Upper lobe of right lung (tissue), 1 donor: ENCODE data around the gene NKAPD1. TPM values are rescaled to one million over a fixed set of nuclear protein-coding genes. Genes with fewer than 3 reads are reported as not detected.

ENCODE experiments used
- ATAC-seq: fragments of 200-7000 bp; cut with Tn5 transposase; one replicate; pipeline ENCODE4 v1.9.1; 2020; ENCODE audit warnings: mild to moderate bottlenecking, moderate library complexity
- DNase-seq: peaks from one replicate; pipeline ENCODE4 v3.0.0-alpha.2; 2020
- H3K27ac ChIP-seq: fragments of 200-600 bp; one replicate; pipeline ENCODE4 v1.8.0; 2022
- H3K27me3 ChIP-seq: fragments of 200-600 bp; one replicate; pipeline ENCODE4 v1.8.0; 2022; ENCODE audit warnings: mild to moderate bottlenecking
- H3K36me3 ChIP-seq: fragments of 200-600 bp; one replicate; pipeline ENCODE4 v1.8.0; 2022
- H3K4me1 ChIP-seq: fragments of 200-600 bp; one replicate; pipeline ENCODE4 v1.8.0; 2022
- H3K4me3 ChIP-seq: fragments of 200-600 bp; one replicate; pipeline ENCODE4 v1.8.0; 2022; ENCODE audit warnings: mild to moderate bottlenecking
- H3K9me3 ChIP-seq: fragments of 200-600 bp; one replicate; pipeline ENCODE4 v1.8.0; 2022
- CTCF ChIP-seq: fragments of 200-600 bp; IDR thresholded peaks from one replicate; pipeline ENCODE4 v1.8.0; 2022; ENCODE audit warnings: antibody characterized with exemption
- intact Hi-C: fragments of 100-400 bp; cut with DNase I; formaldehyde crosslinking; loops from one replicate; pipeline ENCODE4 v1.11.0; 2022
- total RNA-seq: library from RNA; stranded (reverse); fragmentation: NEBNext Ultra II Directional; extraction: Animal tissue kit (Norgen Biotek cat#: 25700); gene quantifications from one replicate; pipeline ENCODE4 v1.2.1, GENCODE V29; 2021
- donor health status: DM: no; HTN: yes; CAD: no; lungs with severe emphysema.

Gene NKAPD1
- total RNA-seq, 1 donor from 2014 or later: 18.9 TPM

- Histone ChIP-seq H3K27me3 (no peaks in the 10 kb centered on the region), H3K4me1 (peaks cover 5% of the 10 kb centered on the region), H3K27ac (no peak overlapping the region), H3K36me3 (no peaks in the 10 kb centered on the region), H3K4me3 (no peak overlapping the region), H3K9me3 (no peaks in the 10 kb centered on the region)
- intact Hi-C loops: no loop called here
- DNase-seq (no peak), ATAC-seq (no peak)
- TF ChIP-seq CTCF: no peak
Measured at GRCh38 chr11:112114460-112114859, 40.4 kb downstream of the NKAPD1 start.

- intact Hi-C loops: no loop called here
- H3K27ac ChIP-seq: no peak overlapping the region
- DNase-seq: no peak
- no peak for ATAC-seq
- no peak overlapping the region for H3K4me3 ChIP-seq
- H3K36me3 ChIP-seq: no peaks in the 10 kb centered on the region
- H3K4me1 ChIP-seq: peaks cover 5% of the 10 kb centered on the region
- no peaks in the 10 kb centered on the region for H3K27me3 ChIP-seq
- H3K9me3 ChIP-seq: no peaks in the 10 kb centered on the region
- TF ChIP-seq CTCF: no peak
Measured at GRCh38 chr11:112115386-112115785, 41.3 kb downstream of the NKAPD1 start.

GRCh38 chr11:112118176-112118575 is 44.1 kb downstream of the NKAPD1 start:
- no peak overlapping the region for H3K27ac ChIP-seq
- TF ChIP-seq CTCF: no peak
- no peaks in the 10 kb centered on the region for H3K9me3 ChIP-seq
- DNase-seq (no peak), ATAC-seq (no peak)
- peaks cover 5% of the 10 kb centered on the region for H3K4me1 ChIP-seq
- H3K36me3 ChIP-seq: no peaks in the 10 kb centered on the region
- intact Hi-C loops: no loop called here
- no peaks in the 10 kb centered on the region for H3K27me3 ChIP-seq
- H3K4me3 ChIP-seq: no peak overlapping the region

- H3K36me3 ChIP-seq: no peaks in the 10 kb centered on the region
- H3K27ac ChIP-seq: no peak overlapping the region
- TF ChIP-seq CTCF: no peak
- no peaks in the 10 kb centered on the region for H3K4me1 ChIP-seq
- no peaks in the 10 kb centered on the region for H3K27me3 ChIP-seq
- intact Hi-C loops: no loop called here
- DNase-seq (no peak), ATAC-seq (no peak)
- H3K4me3 ChIP-seq: no peak overlapping the region
- no peaks in the 10 kb centered on the region for H3K9me3 ChIP-seq
Measured at GRCh38 chr11:112121981-112122615, 48.0 kb downstream of the NKAPD1 start.

- no peaks in the 10 kb centered on the region for H3K36me3 ChIP-seq
- H3K9me3 ChIP-seq: no peaks in the 10 kb centered on the region
- H3K4me3 ChIP-seq: no peak overlapping the region
- no peaks in the 10 kb centered on the region for H3K4me1 ChIP-seq
- DNase-seq (no peak), ATAC-seq (no peak)
- no peak overlapping the region for H3K27ac ChIP-seq
- H3K27me3 ChIP-seq: no peaks in the 10 kb centered on the region
- intact Hi-C loops: no loop called here
- no peak for TF ChIP-seq CTCF
Measured at GRCh38 chr11:112123129-112123528, 49.0 kb downstream of the NKAPD1 start.

GRCh38 chr11:112127056-112127455 is 53.0 kb downstream of the NKAPD1 start:
- Histone ChIP-seq H3K4me1 (peaks cover 6% of the 10 kb centered on the region), H3K9me3 (no peaks in the 10 kb centered on the region), H3K27ac (no peak overlapping the region), H3K36me3 (no peaks in the 10 kb centered on the region), H3K4me3 (no peak overlapping the region), H3K27me3 (no peaks in the 10 kb centered on the region)
- TF ChIP-seq CTCF: no peak
- intact Hi-C loops: no loop called here
- no peak for ATAC-seq
- no peak for DNase-seq
